Neural crest cell (in vitro differentiated cells): ENCODE results near the gene VSTM2L. TPM values are rescaled to one million over a fixed set of nuclear protein-coding genes. Genes with fewer than 3 reads are reported as not detected.
A peak's percentile ranks its signal among the peaks of the same experiment; 100 is the strongest.

Experiments
- DNase-seq: peaks from one replicate; pipeline ENCODE4 v3.0.0; 2021; ENCODE audit warnings: low read depth, mixed read lengths, low spot score
- H3K27ac Mint-ChIP-seq: one replicate; pipeline ENCODE4 v1.8.0; 2021; ENCODE audit warnings: mild to moderate bottlenecking, mixed read lengths; ENCODE audit not compliant: unreplicated experiment
- H3K27me3 Mint-ChIP-seq: 2 replicates; pipeline ENCODE4 v1.8.0; 2021; ENCODE audit warnings: low read depth, mild to moderate bottlenecking, mixed read lengths
- H3K36me3 Mint-ChIP-seq: 2 replicates; pipeline ENCODE4 v1.8.0; 2021; ENCODE audit warnings: low read depth, mild to moderate bottlenecking, mixed read lengths
- H3K4me1 Mint-ChIP-seq: 2 replicates; pipeline ENCODE4 v1.8.0; 2021; ENCODE audit warnings: mixed read lengths
- H3K4me3 Mint-ChIP-seq: one replicate; pipeline ENCODE4 v1.8.0; 2021; ENCODE audit warnings: mild to moderate bottlenecking, mixed read lengths
- H3K9me3 Mint-ChIP-seq: 2 replicates; pipeline ENCODE4 v1.8.0; 2021; ENCODE audit warnings: mixed read lengths
- CTCF ChIP-seq: fragments of 200-600 bp; sonication (generic); conservative IDR thresholded peaks from 2 replicates; pipeline ENCODE4 v1.5.0; 2021; ENCODE audit warnings: antibody characterized with exemption, mild to moderate bottlenecking
- total RNA-seq: library from RNA; stranded (reverse); gene quantifications from 2 replicates; pipeline ENCODE4 v1.2.1, GENCODE V29; 2021

VSTM2L gene
- total RNA-seq, 1 donor from 2014 or later, result 9.3 TPM

GRCh38 chr20:37981568-37981967 is 78.6 kb downstream of the VSTM2L start:
- peaks cover 40% of the 10 kb centered on the region for H3K4me1 Mint-ChIP-seq
- H3K4me3 Mint-ChIP-seq, result no peak overlapping the region
- no peaks in the 10 kb centered on the region for H3K27me3 Mint-ChIP-seq
- TF ChIP-seq CTCF, result no peak
- no peak overlapping the region for H3K27ac Mint-ChIP-seq
- no peaks in the 10 kb centered on the region for H3K9me3 Mint-ChIP-seq
- peaks cover 10% of the 10 kb centered on the region for H3K36me3 Mint-ChIP-seq
- DNase-seq, result no peak

GRCh38 chr20:37983286-37983685 is 80.4 kb downstream of the VSTM2L start:
- no peak for DNase-seq
- Mint-ChIP-seq H3K9me3 (no peaks in the 10 kb centered on the region), H3K4me1 (peaks cover 43% of the 10 kb centered on the region), H3K27me3 (no peaks in the 10 kb centered on the region), H3K4me3 (no peak overlapping the region), H3K36me3 (peaks cover 10% of the 10 kb centered on the region), H3K27ac (no peak overlapping the region)
- TF ChIP-seq CTCF, result no peak

- peaks cover 10% of the 10 kb centered on the region for H3K36me3 Mint-ChIP-seq
- H3K4me1 Mint-ChIP-seq, result peaks cover 49% of the 10 kb centered on the region
- no peaks in the 10 kb centered on the region for H3K9me3 Mint-ChIP-seq
- H3K4me3 Mint-ChIP-seq, result no peak overlapping the region
- H3K27me3 Mint-ChIP-seq, result no peaks in the 10 kb centered on the region
- TF ChIP-seq CTCF, result no peak
- DNase-seq, result no peak
- H3K27ac Mint-ChIP-seq, result no peak overlapping the region
Measured at GRCh38 chr20:37984018-37984785, 81.3 kb downstream of the VSTM2L start.

- Mint-ChIP-seq H3K27ac (peak overlapping the region; percentile 46), H3K36me3 (peaks cover 6% of the 10 kb centered on the region), H3K9me3 (no peaks in the 10 kb centered on the region), H3K4me1 (peaks cover 51% of the 10 kb centered on the region), H3K4me3 (no peak overlapping the region), H3K27me3 (no peaks in the 10 kb centered on the region)
- TF ChIP-seq CTCF, result no peak
- no peak for DNase-seq
Measured at GRCh38 chr20:37986044-37986858, 83.3 kb downstream of the VSTM2L start.

GRCh38 chr20:37986873-37987601 is 84.1 kb downstream of the VSTM2L start:
- no peak for DNase-seq
- Mint-ChIP-seq H3K27me3 (no peaks in the 10 kb centered on the region), H3K27ac (peak overlapping the region; percentile 90), H3K36me3 (peaks cover 6% of the 10 kb centered on the region), H3K4me1 (peaks cover 56% of the 10 kb centered on the region), H3K4me3 (no peak overlapping the region), H3K9me3 (no peaks in the 10 kb centered on the region)
- TF ChIP-seq CTCF, result no peak
